SH-SY5Y (cell line): ENCODE data around the gene ANKRD12.

ENCODE experiments used
- GATA2 ChIP-seq: IDR thresholded peaks from 2 replicates; pipeline ENCODE4 v1.6.1; 2011; ENCODE audit warnings: mild to moderate bottlenecking, low read depth, low read length
- GATA3 ChIP-seq: IDR thresholded peaks from 2 replicates; pipeline ENCODE4 v1.6.1; 2011; ENCODE audit warnings: low read depth, mild to moderate bottlenecking, low read length, moderate library complexity

The ANKRD12 gene

DNA sequence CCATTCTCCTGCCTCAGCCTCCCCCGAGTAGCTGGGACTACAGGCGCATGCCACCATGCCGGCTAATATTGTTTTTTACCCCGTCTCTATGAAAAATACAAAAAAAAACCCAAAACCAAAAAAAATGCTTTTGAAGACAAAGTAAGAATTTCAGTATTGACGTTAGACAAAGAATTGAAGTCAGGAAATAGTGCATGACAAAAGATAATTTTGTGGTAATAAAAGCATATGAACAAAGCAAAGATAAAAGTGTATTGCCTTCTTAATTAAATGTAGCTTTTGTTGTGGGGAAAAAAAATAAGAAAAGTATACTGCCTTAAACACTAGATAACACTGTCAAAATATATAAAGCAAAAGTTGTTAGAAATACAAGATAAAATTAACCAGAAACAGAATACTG is 86.8 kb downstream of the ANKRD12 start:
- TF ChIP-seq GATA3 (no peak), GATA2 (no peak)

DNA sequence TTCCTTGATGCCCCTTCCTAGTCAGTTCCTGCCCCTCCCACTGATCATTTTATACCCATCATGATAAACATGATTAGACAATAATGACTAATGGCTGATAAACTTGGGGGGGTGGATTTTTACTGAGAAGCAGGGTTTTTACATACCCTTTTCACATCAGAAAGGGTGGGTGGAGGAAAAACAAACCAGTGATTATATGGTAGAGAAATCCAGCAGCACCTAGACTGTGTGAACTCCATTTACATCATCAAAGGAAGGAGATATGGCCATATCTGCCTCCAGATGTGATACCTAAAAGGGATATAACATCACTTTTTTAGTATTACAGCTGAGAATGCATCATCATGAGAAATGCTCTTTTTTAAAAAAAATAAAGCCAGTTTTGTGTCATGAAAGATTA is 89.9 kb downstream of the ANKRD12 start:
- TF ChIP-seq GATA2, result no peak
- TF ChIP-seq GATA3, result no peak

DNA sequence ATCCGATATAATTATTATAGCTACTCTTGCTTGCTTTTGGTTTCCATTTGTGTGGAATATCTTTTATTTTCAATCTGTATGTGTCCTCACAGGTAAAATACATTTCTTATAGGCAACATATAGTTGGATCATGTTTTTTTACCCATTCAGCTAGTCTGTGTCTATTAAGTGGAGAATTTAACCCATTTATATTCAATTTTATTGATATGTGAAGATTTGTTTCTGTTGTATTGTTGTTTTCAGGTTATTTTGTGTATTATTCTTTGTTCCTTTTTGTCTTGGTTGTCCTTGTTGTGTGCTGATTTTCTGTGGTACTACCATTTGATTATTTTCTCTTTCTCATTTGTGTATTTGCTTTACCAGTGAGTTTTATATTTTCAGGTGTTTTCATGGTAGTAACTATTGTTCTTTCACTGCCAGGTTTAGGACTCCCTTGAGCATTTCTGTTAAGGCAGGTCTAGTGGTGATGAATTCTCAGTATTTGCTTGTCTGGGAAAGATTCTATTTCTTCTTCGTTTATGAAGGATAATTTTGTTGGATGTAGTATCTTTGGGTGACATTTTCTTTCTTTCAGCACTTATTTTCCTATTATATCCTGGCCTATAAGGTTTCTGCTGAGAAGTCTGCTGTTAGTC is 95.4 kb downstream of the ANKRD12 start:
- TF ChIP-seq GATA3 (no peak), GATA2 (no peak)

DNA sequence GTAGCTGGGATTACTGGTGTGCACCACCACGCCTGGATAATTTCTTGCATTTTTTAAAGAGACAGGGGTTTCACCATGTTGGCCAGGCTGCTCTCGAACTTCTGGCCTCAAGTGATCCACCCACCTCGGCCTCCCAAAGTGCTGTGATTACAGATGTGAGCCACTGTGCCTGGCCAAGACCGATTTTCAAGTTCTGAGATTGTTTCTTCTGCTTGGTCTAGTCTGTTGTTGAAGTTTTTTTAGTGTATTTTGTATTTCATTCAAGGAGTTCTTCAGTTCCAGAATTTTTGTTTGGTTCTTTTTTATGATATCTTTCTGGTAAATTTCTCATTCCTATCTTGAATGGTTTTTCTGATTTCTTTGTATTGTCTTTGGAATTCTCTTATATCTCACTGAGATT is 96.4 kb downstream of the ANKRD12 start:
- TF ChIP-seq GATA3 (no peak), GATA2 (no peak)

DNA sequence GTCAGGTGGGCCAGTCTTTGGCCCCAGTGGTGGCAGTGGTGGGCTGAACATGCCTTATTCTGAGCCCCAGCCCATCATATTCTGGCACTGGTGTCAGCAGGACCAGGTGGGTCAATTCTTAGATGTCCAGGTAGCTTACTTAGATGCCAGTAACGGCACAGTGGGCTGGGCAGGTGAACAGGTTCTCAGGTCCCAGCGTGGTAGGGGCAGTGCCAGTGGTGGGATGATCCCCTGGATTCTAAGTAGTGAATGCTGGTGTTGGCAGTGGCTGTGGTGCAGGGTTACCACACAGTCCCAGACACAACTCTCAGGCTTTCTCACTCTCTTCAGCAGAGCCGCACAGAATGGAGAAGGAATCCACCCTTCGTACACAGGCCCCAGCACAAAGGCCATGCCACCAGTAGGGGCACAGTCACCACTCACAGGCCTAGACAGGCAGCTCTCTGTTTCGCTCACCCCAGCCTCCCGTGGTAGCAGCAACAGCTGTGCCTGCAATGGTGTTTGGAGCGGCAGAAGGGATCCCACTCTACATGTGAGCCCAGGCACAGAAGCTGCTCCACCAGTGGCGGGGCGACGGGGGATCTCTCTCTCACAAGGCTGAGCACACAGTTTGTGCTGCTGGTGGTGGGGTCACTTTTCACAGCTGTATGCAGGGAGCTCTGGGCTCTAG is 97.3 kb downstream of the ANKRD12 start:
- TF ChIP-seq GATA2 (no peak), GATA3 (no peak)

DNA sequence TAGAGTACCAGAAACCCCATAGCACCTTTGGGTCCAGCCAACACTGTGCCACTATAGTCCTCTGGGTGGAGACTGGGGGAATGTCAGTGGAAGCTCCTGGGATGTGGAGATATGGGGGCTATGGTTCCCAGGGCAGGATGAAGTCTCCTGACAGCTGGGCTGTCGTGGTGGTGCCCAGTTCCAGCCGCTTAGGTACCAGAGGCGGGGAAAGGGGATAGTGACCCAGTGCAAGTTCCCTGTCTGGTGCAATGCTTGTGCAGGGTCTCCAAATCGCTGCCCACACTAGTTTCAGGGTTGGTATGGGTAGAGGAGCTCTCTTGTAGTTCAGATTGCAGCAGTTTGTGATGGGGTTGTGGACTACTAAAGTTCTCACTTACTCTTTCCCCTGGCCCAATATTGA is 97.9 kb downstream of the ANKRD12 start:
- TF ChIP-seq GATA3, result no peak
- TF ChIP-seq GATA2, result no peak

DNA sequence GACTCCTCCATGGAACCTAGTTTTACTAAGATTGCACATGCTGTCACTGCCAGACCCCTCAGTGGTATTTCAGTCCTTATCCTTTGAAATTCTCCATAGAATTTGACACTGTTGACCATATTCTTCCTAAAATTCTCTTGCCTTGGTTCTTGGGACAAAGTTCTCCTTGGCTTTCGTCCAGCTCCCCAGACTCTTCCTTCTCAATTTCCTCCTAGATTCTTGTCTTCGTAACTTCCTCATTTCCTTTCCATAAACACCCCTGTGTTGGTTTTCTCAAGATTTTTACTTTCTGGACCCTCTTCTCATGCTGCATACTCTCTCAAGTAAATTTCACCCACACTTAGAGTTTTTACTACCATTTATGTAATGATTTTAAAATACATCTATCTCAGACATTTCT is 101.4 kb downstream of the ANKRD12 start:
- TF ChIP-seq GATA2 (no peak), GATA3 (no peak)

DNA sequence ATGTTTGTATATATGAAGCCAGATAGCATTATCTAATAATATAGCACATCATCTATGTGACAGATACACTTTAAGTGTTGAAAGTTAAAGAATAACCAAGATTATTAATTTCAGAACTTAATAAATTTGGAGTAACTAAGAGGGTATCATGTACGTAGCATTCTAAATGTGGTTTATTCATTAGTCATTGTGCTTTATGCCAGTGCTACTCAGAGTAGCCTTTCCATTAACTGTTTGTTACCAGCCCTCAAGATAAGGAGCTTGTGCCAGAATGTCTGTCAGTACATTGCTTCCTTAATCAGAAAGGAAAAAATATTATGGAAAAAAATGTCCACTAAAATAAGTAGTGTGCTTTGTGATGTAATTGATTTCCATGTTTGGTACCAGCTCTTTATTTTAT is 103.1 kb downstream of the ANKRD12 start:
- no peak for TF ChIP-seq GATA3
- no peak for TF ChIP-seq GATA2

DNA sequence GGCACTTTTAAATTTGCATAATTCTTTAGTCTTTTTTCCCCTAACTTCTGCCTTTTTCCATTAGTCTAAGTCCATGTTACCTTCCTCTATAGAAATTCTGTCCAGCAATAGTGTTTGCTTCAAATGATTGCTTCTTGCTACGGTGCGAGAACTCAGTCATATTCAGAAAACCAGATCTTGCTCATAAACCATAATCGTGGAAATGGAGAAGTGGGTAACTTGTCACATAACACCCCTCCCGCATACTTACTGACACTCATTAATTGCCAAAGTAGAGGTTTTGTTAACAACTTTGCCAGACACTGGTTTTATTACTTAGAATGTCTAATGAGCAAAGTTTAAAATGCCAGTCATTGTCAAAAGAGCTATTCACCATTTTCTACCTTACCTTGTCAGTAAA is 103.7 kb downstream of the ANKRD12 start:
- TF ChIP-seq GATA3 (no peak), GATA2 (no peak)

DNA sequence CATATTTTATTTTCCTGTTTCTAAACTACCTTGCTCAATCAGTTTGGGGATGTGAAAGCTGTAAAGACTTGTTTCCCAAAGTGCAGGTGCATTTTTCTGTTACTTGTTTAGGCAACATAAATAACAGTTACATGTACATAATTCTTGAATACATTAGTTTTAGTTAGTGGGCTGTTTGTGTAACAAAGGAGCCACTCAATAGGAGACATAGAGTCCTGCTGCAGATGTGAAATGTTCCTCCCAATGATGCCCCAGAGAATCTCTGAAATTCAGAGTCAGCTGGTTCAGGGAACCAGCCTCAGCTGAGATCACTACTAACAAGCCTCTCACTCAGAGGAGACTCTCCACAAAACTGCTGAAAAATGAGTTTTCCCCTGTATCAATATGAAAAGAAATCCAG is 106.4 kb downstream of the ANKRD12 start:
- TF ChIP-seq GATA3 (no peak), GATA2 (no peak)

DNA sequence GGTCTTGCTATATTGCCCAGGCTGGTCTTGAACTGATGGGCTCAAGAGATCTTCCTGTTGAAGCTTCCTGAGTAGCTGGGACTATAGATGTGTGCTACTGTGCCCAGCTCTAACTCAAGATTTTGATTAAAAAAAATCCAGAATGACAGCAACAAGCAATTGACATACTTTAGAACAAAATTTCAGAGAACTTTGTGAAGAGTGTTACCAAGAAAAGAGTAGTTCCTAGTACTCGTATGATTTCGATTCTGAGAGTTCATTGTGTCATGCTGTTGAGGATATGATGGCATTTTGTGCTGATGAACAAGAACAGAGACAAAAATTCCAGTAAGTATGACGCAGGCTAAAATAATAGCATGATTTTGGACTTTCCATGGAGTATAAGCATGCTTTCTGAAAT is 107.8 kb downstream of the ANKRD12 start:
- TF ChIP-seq GATA2 (no peak), GATA3 (no peak)

DNA sequence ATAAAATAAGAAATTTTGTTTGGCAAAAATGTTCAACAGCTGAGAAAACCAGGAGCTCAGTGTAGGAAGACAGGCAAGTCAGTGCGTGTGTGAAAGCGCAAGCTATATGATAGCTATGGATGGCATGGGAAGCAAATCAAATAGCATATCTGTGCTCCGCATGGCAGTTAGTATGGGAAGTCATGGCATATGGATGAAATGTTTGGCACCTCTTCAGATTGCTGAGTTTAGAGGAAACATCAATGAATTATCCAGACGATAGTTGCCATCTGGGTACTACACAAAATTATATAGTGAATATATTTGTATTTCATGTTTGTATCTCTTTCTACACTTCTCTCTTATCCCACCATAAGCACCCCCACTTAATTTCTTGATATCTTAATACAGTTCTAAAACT is 112.1 kb downstream of the ANKRD12 start:
- TF ChIP-seq GATA3 (no peak), GATA2 (no peak)

DNA sequence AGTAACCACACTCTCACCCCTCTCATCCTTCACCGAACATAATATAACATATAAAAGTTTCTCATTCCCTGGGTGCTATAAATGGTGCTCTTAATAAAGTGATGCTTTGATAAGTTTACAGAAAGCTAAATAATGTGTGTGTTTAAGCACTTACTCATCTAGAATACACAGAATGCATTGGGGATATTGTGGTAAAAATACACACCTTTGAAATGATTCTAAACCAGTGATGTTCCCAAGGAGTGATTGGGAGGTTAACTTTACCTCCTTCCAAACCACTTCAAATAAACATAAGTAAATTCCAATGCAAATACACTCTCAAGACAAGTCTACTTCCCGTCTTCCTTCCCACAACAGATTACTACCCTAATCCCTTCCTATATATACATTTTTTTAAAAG is 112.7 kb downstream of the ANKRD12 start:
- no peak for TF ChIP-seq GATA3

DNA sequence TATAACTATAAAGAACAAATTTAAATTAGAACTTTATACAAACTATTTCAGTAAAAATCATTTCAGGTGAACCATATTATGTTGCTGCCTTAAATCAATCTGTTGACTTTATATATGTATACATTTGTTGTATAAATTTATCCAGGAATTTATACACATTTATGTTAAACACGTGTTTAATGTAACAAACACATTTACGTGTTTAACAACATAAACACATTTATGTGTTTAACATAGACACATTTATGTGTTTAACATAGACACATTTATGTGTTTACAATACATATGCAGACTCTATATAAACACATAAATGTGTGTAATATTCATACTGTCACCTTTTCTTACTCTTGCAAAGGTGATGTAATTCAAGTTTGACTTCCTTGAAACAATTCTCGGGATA is 122.6 kb downstream of the ANKRD12 start:
- no peak for TF ChIP-seq GATA3
- no peak for TF ChIP-seq GATA2
